ENCODE measurements around the gene TC2N.
"Not testable (repeated sequence)": the region's sequence is repeated elsewhere in the genome, so short reads cannot be mapped to it uniquely, and the experiment has no call there.

Gene TC2N

GRCh38 chr14:91899213-91899612 lies 31.9 kb upstream of the TC2N start:
- no peaks in the 10 kb centered on the region for H3K9me3 ChIP-seq (ENCODE audit: control insufficient read depth, low read length)
- H3K9ac ChIP-seq (ENCODE audit: low read length) = no peak overlapping the region
- no peaks in the 10 kb centered on the region for H3K36me3 ChIP-seq (ENCODE audit: control insufficient read depth, insufficient read depth, low read length, severe bottlenecking)
- no peak for DNase-seq (ENCODE audit: low read depth)
- no peaks in the 10 kb centered on the region for H3K27me3 ChIP-seq (replicated peaks; ENCODE audit: control insufficient read depth, insufficient read depth, low read length)
- peaks cover 76% of the 10 kb centered on the region for H3K4me1 ChIP-seq (ENCODE audit: control insufficient read depth, insufficient read depth, low read length)
- H3K4me3 ChIP-seq (ENCODE audit: low read length) = no peak overlapping the region

DNA sequence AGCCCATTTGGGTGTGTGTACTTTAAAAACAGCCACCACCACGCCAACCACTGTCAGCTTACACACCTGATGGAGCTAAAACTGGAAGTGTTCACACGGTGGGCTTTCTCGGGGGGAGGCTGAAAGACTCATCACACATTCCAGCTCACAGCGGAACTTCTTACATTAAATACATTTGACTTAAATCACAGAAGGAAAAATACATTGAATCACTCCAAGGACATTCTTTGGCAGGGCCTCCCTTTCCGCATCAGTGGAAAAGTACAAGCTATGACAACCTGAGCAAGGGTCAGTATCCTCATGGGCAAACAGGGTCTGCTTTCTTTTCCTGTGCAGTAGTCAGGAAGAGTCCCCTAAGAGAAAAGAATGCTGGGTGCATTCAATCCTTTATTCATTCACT lies 31.0 kb upstream of the TC2N start:
- no peaks in the 10 kb centered on the region for H3K9me3 ChIP-seq (ENCODE audit: control insufficient read depth, low read length)
- DNase-seq (ENCODE audit: low read depth) = peak; percentile 64
- no peaks in the 10 kb centered on the region for H3K27me3 ChIP-seq (replicated peaks; ENCODE audit: control insufficient read depth, insufficient read depth, low read length)
- peaks cover 78% of the 10 kb centered on the region for H3K4me1 ChIP-seq (ENCODE audit: control insufficient read depth, insufficient read depth, low read length)
- no peak overlapping the region for H3K4me3 ChIP-seq (ENCODE audit: low read length)
- no peak overlapping the region for H3K9ac ChIP-seq (ENCODE audit: low read length)
- peaks cover 4% of the 10 kb centered on the region for H3K36me3 ChIP-seq (ENCODE audit: control insufficient read depth, insufficient read depth, low read length, severe bottlenecking)

- DNase-seq (ENCODE audit: low read depth); H3K36me3 ChIP-seq (ENCODE audit: control insufficient read depth, insufficient read depth, low read length, severe bottlenecking); H3K27me3 ChIP-seq (replicated peaks; ENCODE audit: control insufficient read depth, insufficient read depth, low read length); H3K9me3 ChIP-seq (ENCODE audit: control insufficient read depth, low read length): not testable (repeated sequence)
- peak overlapping the region; percentile 43 for H3K4me3 ChIP-seq (ENCODE audit: low read length)
- H3K9ac ChIP-seq (ENCODE audit: low read length) = peak overlapping the region; percentile 52
- peaks cover 79% of the 10 kb centered on the region for H3K4me1 ChIP-seq (ENCODE audit: control insufficient read depth, insufficient read depth, low read length)
Observed at GRCh38 chr14:91897716-91898115, 30.4 kb upstream of the TC2N start.

DNA sequence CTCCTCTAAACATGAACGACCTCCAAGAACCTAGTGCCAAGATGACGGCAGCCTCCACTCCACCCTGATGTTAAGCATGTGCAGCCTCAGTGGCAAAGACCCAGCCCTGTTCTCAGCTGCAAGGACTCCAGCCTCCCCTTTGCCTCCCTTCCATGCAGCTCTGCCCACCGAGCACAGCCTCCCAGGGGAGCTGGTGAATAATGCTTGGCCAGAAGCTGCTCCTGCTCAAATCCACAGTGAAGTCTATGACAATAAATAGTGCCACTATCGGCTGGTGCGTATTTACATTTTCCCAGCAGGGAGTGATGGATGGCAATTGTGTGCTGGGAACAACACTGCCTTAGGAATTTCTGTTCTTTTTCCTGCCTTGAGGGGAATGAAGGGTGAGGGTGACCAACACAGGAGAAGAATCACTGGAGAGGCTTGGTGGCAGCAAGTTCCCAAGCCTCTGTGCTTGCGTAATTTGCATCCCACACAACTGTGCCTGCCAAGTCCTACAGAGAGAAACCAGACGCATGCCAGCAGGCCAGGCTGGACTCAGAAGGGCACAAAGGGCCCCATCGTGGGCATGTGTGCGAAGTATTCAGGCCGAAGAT lies 29.9 kb upstream of the TC2N start:
- Histone ChIP-seq H3K4me1 (ENCODE audit: control insufficient read depth, insufficient read depth, low read length) (peaks cover 79% of the 10 kb centered on the region), H3K27me3 (replicated peaks; ENCODE audit: control insufficient read depth, insufficient read depth, low read length) (no peaks in the 10 kb centered on the region), H3K9ac (ENCODE audit: low read length) (peak overlapping the region; percentile 52), H3K9me3 (ENCODE audit: control insufficient read depth, low read length) (no peaks in the 10 kb centered on the region), H3K4me3 (ENCODE audit: low read length) (peak overlapping the region; percentile 43), H3K36me3 (ENCODE audit: control insufficient read depth, insufficient read depth, low read length, severe bottlenecking) (peaks cover 9% of the 10 kb centered on the region)
- DNase-seq (ENCODE audit: low read depth) = peak; percentile 94

DNA sequence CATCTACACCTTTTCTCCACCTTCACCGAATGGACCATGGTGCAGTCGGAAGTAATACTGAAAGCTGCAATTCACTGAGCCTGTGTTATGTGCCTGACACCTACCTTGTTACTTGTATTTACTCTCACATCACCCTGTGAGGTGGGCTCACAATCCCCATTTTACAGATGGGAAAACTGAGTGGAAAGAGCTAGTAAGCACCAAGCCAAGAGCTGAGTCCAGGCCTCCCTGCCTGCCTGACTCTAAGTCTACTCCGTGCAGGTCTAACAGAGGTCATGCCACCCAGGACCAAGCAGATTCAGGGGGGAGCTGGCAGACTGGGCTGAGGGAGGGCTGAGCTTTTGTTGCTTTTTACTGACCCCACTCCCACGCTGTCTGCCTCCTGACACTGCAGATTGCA lies 29.1 kb upstream of the TC2N start:
- Histone ChIP-seq H3K9ac (ENCODE audit: low read length) (no peak overlapping the region), H3K36me3 (ENCODE audit: control insufficient read depth, insufficient read depth, low read length, severe bottlenecking) (peaks cover 9% of the 10 kb centered on the region), H3K4me1 (ENCODE audit: control insufficient read depth, insufficient read depth, low read length) (peaks cover 79% of the 10 kb centered on the region), H3K9me3 (ENCODE audit: control insufficient read depth, low read length) (no peaks in the 10 kb centered on the region), H3K4me3 (ENCODE audit: low read length) (no peak overlapping the region), H3K27me3 (replicated peaks; ENCODE audit: control insufficient read depth, insufficient read depth, low read length) (no peaks in the 10 kb centered on the region)
- no peak for DNase-seq (ENCODE audit: low read depth)

DNA sequence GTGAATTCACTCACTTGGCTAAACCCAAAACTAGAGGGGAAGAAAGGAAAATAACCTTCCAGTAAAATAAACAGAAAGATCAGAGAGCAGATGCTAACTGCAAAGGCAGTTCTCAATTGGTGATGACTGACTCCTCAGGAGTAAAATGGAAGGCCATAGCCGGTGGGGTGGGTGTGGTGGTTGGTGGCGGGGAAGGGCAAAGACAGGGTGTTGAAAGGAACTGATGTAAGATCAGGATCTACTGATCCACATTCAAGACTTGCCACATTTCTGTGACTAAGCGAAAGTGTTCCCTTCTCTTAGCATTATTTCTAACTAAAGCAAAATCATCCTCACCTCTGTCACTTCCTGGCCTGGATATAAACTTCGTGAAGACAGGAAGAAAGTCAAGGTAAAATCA lies 26.3 kb upstream of the TC2N start:
- H3K27me3 ChIP-seq (replicated peaks; ENCODE audit: control insufficient read depth, insufficient read depth, low read length) = no peaks in the 10 kb centered on the region
- peaks cover 28% of the 10 kb centered on the region for H3K36me3 ChIP-seq (ENCODE audit: control insufficient read depth, insufficient read depth, low read length, severe bottlenecking)
- H3K4me3 ChIP-seq (ENCODE audit: low read length) = no peak overlapping the region
- no peak overlapping the region for H3K9ac ChIP-seq (ENCODE audit: low read length)
- peak; percentile 42 for DNase-seq (ENCODE audit: low read depth)
- H3K9me3 ChIP-seq (ENCODE audit: control insufficient read depth, low read length) = no peaks in the 10 kb centered on the region
- H3K4me1 ChIP-seq (ENCODE audit: control insufficient read depth, insufficient read depth, low read length) = peaks cover 77% of the 10 kb centered on the region

DNA sequence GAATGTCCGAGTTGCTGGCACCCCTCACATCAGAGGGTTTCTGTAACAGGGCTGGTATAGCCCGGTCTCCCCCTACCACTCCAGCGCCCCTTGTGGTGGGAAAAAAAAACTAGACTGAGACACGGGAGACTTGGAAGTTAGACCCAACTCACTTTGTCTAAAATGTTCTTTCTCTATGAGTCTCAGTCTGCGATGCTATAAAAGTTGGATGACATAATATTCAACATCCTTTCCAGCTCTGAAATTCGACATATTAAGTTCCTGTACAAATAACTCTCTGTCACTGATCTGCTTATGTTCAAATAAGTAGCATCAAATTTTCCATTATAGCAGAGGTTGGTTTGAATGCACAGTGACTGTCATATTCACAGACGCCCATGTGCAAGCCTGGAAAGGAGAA lies 25.7 kb upstream of the TC2N start:
- H3K9me3 ChIP-seq (ENCODE audit: control insufficient read depth, low read length) = no peaks in the 10 kb centered on the region
- no peak overlapping the region for H3K9ac ChIP-seq (ENCODE audit: low read length)
- H3K4me1 ChIP-seq (ENCODE audit: control insufficient read depth, insufficient read depth, low read length) = peaks cover 71% of the 10 kb centered on the region
- H3K36me3 ChIP-seq (ENCODE audit: control insufficient read depth, insufficient read depth, low read length, severe bottlenecking) = peaks cover 28% of the 10 kb centered on the region
- DNase-seq (ENCODE audit: low read depth) = no peak
- no peaks in the 10 kb centered on the region for H3K27me3 ChIP-seq (replicated peaks; ENCODE audit: control insufficient read depth, insufficient read depth, low read length)
- H3K4me3 ChIP-seq (ENCODE audit: low read length) = no peak overlapping the region

DNA sequence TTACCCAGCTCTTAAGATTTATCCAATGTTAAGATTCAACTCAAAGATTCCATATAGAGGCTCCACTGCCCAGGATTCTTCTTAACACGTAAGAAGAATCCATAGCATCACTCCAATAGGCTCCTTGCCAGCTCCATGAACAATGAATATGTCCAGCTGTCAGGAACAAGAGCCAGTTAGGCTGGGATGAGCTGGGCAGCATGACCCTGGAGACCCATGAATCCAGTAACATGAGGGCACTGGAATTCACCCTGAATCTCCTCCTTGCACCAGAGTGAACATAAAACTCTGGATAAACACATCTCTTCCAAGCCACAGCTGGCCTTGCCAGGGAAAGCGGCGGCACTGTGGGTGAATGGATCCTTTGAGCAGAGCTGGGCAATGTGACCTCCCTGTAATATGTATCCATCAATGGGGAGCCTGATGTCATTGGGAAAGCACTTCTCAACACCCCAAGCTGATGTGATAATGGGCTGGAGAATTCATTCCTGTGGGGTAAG lies 24.4 kb upstream of the TC2N start:
- Histone ChIP-seq H3K4me1 (ENCODE audit: control insufficient read depth, insufficient read depth, low read length) (peaks cover 59% of the 10 kb centered on the region), H3K36me3 (ENCODE audit: control insufficient read depth, insufficient read depth, low read length, severe bottlenecking) (peaks cover 35% of the 10 kb centered on the region), H3K4me3 (ENCODE audit: low read length) (no peak overlapping the region), H3K27me3 (replicated peaks; ENCODE audit: control insufficient read depth, insufficient read depth, low read length) (no peaks in the 10 kb centered on the region), H3K9ac (ENCODE audit: low read length) (no peak overlapping the region), H3K9me3 (ENCODE audit: control insufficient read depth, low read length) (no peaks in the 10 kb centered on the region)
- DNase-seq (ENCODE audit: low read depth) = no peak

- Histone ChIP-seq H3K27me3 (replicated peaks; ENCODE audit: control insufficient read depth, insufficient read depth, low read length) (no peaks in the 10 kb centered on the region), H3K36me3 (ENCODE audit: control insufficient read depth, insufficient read depth, low read length, severe bottlenecking) (peaks cover 39% of the 10 kb centered on the region), H3K9ac (ENCODE audit: low read length) (no peak overlapping the region), H3K9me3 (ENCODE audit: control insufficient read depth, low read length) (no peaks in the 10 kb centered on the region), H3K4me1 (ENCODE audit: control insufficient read depth, insufficient read depth, low read length) (peaks cover 57% of the 10 kb centered on the region), H3K4me3 (ENCODE audit: low read length) (no peak overlapping the region)
- no peak for DNase-seq (ENCODE audit: low read depth)
Observed at GRCh38 chr14:91891101-91891500, 23.8 kb upstream of the TC2N start.

GRCh38 chr14:91890291-91890749 lies 23.0 kb upstream of the TC2N start:
- Histone ChIP-seq H3K9ac (ENCODE audit: low read length) (no peak overlapping the region), H3K4me1 (ENCODE audit: control insufficient read depth, insufficient read depth, low read length) (peaks cover 61% of the 10 kb centered on the region)
- DNase-seq (ENCODE audit: low read depth) = no peak

DNA sequence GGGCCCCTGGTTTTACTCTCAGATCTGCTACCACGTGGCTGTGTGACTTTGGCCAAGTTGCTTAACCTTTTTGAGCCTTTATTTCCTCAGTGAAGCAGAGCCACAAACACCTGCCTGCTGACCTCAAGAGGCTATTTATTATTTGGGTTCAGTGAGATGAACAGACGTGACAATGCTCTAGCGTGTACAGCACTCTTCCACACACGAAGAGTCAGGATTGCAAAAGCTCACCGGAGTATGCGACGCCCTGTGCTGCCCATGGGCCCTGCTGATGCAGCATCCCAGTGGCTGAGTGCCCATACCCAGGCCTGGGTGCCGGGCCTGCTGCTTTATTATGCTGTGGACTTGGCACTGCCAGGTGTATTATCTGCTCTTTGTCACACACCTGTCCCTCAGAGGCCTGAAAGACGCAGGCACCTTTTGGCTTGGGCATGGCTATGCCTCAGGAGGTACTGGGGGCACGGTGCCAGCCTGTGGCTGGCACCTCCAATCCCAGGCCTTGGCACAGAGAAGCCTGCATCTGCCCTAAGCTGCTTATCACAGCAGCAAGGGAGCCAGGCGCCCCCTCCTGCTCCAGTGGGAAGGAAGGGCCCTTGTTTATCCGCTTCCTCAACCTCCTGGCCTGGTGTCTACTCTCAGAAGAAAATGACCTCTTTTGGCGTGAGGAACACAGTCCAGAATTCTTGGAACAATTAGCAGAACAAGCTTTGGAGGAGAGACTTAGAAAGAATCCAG lies 22.3 kb upstream of the TC2N start:
- Histone ChIP-seq H3K9ac (ENCODE audit: low read length) (no peak overlapping the region), H3K27me3 (replicated peaks; ENCODE audit: control insufficient read depth, insufficient read depth, low read length) (no peaks in the 10 kb centered on the region), H3K9me3 (ENCODE audit: control insufficient read depth, low read length) (no peaks in the 10 kb centered on the region), H3K4me3 (ENCODE audit: low read length) (no peak overlapping the region), H3K36me3 (ENCODE audit: control insufficient read depth, insufficient read depth, low read length, severe bottlenecking) (peaks cover 39% of the 10 kb centered on the region), H3K4me1 (ENCODE audit: control insufficient read depth, insufficient read depth, low read length) (peaks cover 68% of the 10 kb centered on the region)
- no peak for DNase-seq (ENCODE audit: low read depth)

More at GRCh38 chr14:91890291-91890749, 23.0 kb upstream of the TC2N start:
- Histone ChIP-seq H3K36me3 (ENCODE audit: control insufficient read depth, insufficient read depth, low read length, severe bottlenecking) (peaks cover 39% of the 10 kb centered on the region), H3K9me3 (ENCODE audit: control insufficient read depth, low read length) (no peaks in the 10 kb centered on the region), H3K4me3 (ENCODE audit: low read length) (no peak overlapping the region), H3K27me3 (replicated peaks; ENCODE audit: control insufficient read depth, insufficient read depth, low read length) (no peaks in the 10 kb centered on the region)

All from adipocyte (in vitro differentiated cells).